Measurements from ENCODE around the gene ZNF222.

ZNF222 gene

DNA sequence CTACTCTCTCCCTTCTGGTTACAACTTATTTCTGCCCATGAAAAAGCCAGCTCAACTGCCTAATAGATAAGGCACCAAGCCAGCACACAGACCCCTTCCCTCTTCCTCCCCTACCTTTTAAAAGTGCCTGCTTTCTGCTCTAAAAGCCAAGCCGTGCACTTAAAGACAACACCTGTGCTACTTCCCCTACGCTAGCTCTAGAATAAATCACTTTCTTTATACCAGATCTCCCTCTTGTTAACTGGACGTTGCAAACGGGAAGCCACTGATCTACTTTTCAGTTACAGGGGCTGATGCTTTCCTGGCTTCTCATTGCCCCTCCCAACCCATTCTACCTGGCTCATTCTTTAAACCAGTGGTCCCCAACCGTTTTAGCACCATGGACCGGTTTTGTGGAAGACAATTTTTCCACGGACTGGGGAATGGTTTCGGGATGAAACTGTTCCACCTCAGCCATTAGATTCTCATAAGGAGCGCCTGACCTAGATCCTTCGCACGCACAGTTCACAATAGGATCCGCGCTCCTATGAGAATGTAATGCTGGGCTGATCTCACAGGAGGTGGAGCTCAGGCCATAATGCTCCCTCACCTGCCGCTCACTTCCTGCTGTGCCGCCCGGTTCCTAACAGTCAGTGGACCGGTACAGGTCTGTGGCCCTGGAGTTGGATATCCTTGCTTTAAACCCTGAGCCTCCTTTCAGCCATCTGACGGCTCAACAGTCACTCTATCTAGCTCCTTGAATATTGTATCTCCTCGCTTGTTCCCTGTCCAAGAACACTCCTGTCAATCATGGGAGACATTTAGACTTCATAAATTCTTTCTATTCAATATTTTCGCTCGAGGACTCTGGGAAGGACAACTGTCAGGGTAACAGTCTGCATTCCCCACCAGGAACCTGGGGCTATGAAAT is 25.8 kb downstream of the ZNF222 start:
- peak overlapping the region; percentile 84 for H3K4me3 ChIP-seq (ENCODE audit: low read depth, low read length)
- no peak for DNase-seq (ENCODE audit: low read depth)

GRCh38 chr19:44051650-44052402 is 26.6 kb downstream of the ZNF222 start, which contains the start of gene ZNF223:
TSS of gene ZNF223 (plus strand) at chr19:44052036. CDS start at chr19:44055177, 3,141 bp downstream.
- peak; percentile 71 for DNase-seq (ENCODE audit: low read depth)
- H3K4me3 ChIP-seq (ENCODE audit: low read depth, low read length) = peak within 1 kb of the TSS; percentile 84

DNA sequence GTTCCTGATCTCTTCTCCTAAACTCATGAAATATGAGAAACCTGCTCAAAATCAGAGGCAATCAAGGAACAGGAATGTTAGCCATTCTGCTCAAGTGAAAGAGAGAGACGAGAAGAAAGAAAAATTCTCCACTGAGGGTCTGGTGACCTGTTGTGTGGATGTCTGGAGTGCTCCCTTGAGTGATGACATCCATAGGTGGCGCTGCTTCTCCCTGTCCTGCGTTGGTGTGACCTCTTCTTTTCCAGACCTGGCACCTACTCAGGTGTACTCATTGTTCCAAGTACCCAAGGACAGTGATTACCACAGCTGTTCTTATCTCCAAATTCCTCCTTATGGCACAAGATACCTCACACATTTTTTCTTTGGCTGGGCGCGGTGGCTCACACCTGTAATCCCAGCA is 30.7 kb downstream of the ZNF222 start:
- no peak overlapping the region for H3K4me3 ChIP-seq (ENCODE audit: low read depth, low read length)
- DNase-seq (ENCODE audit: low read depth) = no peak

- DNase-seq (ENCODE audit: low read depth) = no peak
- H3K4me3 ChIP-seq (ENCODE audit: low read depth, low read length) = no peak overlapping the region
Measured at GRCh38 chr19:44059229-44059628, 34.0 kb downstream of the ZNF222 start.

- DNase-seq (ENCODE audit: low read depth) = no peak
- H3K4me3 ChIP-seq (ENCODE audit: low read depth, low read length) = no peak overlapping the region
Measured at GRCh38 chr19:44061038-44061437, 35.9 kb downstream of the ZNF222 start.

DNA sequence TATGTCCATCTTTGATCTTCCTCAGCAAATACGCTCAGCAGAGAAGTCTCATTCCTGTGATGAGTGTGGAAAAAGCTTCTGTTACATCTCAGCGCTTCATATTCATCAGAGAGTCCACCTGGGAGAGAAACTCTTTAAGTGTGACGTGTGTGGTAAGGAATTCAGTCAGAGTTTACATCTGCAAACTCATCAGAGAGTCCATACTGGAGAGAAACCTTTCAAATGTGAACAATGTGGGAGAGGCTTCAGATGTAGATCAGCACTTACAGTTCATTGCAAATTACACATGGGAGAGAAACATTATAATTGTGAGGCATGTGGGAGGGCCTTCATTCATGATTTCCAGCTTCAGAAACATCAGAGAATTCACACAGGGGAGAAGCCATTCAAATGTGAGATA is 41.1 kb downstream of the ZNF222 start:
- H3K4me3 ChIP-seq (ENCODE audit: low read depth, low read length) = no peak overlapping the region
- DNase-seq (ENCODE audit: low read depth) = no peak

DNA sequence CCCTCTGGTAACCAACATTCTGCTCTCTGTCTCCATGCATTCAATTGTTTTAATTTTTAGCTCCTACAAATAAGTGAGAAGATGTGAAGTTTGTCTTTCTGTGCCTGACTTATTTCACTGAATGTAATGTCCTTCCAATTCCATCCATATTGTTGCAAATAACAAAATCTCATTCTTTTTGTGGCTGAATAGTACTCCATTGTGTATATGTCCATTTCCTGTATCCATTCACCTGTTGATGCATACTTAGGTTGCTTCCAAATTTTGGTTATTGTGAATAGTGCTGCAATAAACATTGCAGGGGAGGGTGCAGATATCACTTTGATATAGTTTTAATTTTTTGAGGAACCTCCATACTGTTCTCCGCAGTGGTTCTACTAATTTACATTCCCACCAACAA is 44.2 kb downstream of the ZNF222 start:
- no peak for DNase-seq (ENCODE audit: low read depth)
- H3K4me3 ChIP-seq (ENCODE audit: low read depth, low read length) = no peak overlapping the region

DNA sequence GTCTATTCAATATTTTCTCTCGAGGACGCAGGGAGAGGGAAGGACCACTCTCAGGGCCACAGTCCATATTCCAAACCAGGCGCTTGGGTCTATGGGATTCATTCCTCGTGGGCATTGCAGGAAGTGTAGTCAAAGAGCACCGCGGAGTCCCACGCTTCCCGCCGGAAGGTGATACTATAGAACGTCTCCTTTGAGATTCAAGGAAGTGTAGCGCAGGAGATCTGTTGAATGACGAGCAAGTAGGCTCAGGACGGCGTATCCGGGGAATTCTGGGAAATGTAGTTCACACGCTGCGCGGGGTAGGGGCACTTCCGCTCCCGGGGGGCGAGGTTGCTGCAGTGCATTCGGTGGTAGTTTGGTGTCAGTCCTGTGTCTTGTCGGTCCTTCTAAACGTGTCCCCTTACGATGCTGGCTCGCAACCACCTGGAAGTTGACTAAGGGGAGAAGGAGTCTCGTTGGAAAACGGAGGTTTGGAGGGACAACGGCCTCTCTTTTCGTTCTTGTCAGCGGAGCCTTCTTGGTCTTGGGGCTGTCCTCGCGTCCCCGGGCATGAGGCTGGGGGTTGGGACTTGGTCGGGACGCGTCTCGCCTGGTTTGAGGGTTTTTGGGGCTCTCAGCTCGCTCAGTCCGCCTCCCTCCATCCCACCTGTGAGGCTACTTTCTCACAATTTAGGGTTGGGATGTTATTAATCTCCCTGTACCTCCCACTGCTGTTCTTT is 46.8 kb downstream of the ZNF222 start, which contains the start of gene ZNF284:
Gene ZNF284 (plus strand): TSS at position 336 of the 719 bp plus-strand sequence. CDS start 4,231 bp downstream, outside the sequence.
- peak within 1 kb of the TSS; percentile 83 for H3K4me3 ChIP-seq (ENCODE audit: low read depth, low read length)
- DNase-seq (ENCODE audit: low read depth) = peak; percentile 72

DNA sequence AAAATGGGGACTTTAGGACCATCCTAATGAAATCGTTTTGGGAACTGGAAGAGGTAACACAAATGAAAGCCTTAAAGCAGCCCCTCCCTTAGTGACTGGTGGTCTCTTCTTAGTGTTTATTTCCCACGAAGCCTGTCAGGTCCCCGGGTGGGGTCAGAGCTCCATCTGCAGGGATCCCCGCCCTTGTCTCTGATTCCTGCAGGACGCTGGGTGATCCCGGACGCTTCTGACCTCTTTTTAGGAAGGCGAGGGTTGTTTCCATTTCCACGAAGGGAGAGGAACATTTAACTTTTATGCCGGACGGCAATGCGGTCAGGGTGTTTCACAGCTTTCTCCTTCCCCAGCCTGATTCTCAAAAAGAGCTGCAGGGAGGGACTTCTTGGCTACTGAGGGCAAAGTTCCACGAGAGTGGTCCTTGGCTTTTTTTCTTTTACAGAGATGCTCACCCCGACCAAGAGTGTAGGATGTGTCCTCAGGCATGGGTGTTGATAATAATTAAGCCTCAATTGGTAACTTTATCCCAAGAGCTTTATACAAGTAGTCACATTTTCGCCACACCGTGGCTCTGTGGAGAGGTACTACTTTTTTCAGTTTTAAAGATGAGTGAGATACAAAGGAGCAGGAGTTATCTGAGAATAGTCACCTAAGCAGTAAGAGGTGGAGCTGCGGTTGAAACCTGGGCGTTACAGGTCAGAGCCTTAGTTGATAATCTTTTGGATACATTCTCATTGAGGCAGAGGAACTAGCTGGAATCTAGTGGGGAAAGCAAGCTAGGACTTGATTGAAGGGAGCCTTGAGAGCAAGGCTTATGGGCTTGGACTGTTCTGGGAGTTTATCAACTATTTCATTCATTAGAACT is 47.6 kb downstream of the ZNF222 start:
- no peak for DNase-seq (ENCODE audit: low read depth)
- peak overlapping the region; percentile 83 for H3K4me3 ChIP-seq (ENCODE audit: low read depth, low read length)

GRCh38 chr19:44076325-44076724 is 51.1 kb downstream of the ZNF222 start:
- no peak for DNase-seq (ENCODE audit: low read depth)
- H3K4me3 ChIP-seq (ENCODE audit: low read depth, low read length) = no peak overlapping the region
